OCI-LY7 (cell line): ENCODE measurements around the gene TRHDE. TPM values are rescaled to one million over a fixed set of nuclear protein-coding genes. Genes with fewer than 3 reads are reported as not detected.

ENCODE experiments used
- BruUV-seq: library from RNA; stranded (reverse); fragments of 400-500 nt; replicated peaks from 2 replicates; lab custom pipeline; 2021; lab: Mats Ljungman, UMichigan
- CTCF ChIA-PET: fragments of 300-600 bp; sonication (Branson Sonifier 250); formaldehyde crosslinking; loops from one replicate; lab custom pipeline; 2022; ENCODE audit warnings: antibody characterized with exemption; ENCODE audit not compliant: unreplicated experiment; lab: Charles Lee
- POLR2A ChIA-PET: fragments of 300-600 bp; sonication (Branson Sonifier 250); formaldehyde crosslinking; loops from one replicate; lab custom pipeline; 2022; ENCODE audit warnings: antibody characterized with exemption; lab: Charles Lee
- DNase-seq: peaks from one replicate; pipeline ENCODE4 v3.0.0-alpha.2; 2015; ENCODE audit warnings: low spot score
- H2AFZ ChIP-seq: fragments of 200-600 bp; sonication (generic), shearing (Covaris generic); 2 replicates; pipeline ENCODE4 v1.6.1; 2014; ENCODE audit warnings: mild to moderate bottlenecking, antibody characterized with exemption, low read length, moderate library complexity
- H3K27ac ChIP-seq: fragments of 200-600 bp; sonication (generic); 2 replicates; pipeline ENCODE4 v1.5.1; 2014; ENCODE audit warnings: mixed run types, low read depth, mild to moderate bottlenecking, moderate library complexity, low read length, inconsistent platforms; ENCODE audit not compliant: poor library complexity, severe bottlenecking
- H3K36me3 ChIP-seq: fragments of 200-600 bp; sonication (generic); 2 replicates; pipeline ENCODE4 v1.6.1; 2014; ENCODE audit warnings: mild to moderate bottlenecking, antibody characterized with exemption, low read length, moderate library complexity, mixed read lengths; ENCODE audit not compliant: insufficient read depth
- H3K4me1 ChIP-seq: fragments of 200-600 bp; sonication (generic); 2 replicates; pipeline ENCODE4 v1.5.1; 2014; ENCODE audit warnings: mild to moderate bottlenecking, low read length; ENCODE audit not compliant: insufficient read depth, poor library complexity, severe bottlenecking
- H3K4me2 ChIP-seq: fragments of 200-600 bp; sonication (generic); 2 replicates; pipeline ENCODE4 v1.6.1; 2014; ENCODE audit warnings: mild to moderate bottlenecking, low read length
- H3K4me3 ChIP-seq: fragments of 200-600 bp; sonication (generic); 2 replicates; pipeline ENCODE4 v1.5.1; 2014; ENCODE audit warnings: mild to moderate bottlenecking, low read depth, low read length; ENCODE audit not compliant: poor library complexity, severe bottlenecking
- H3K79me2 ChIP-seq: fragments of 200-600 bp; sonication (generic); 2 replicates; pipeline ENCODE4 v1.6.1; 2016; ENCODE audit warnings: low read depth, mild to moderate bottlenecking, low read length, moderate library complexity, mixed read lengths; ENCODE audit not compliant: insufficient read depth
- H3K9me2 ChIP-seq: fragments of 200-600 bp; sonication (generic); 2 replicates; pipeline ENCODE4 v1.6.1; 2016; ENCODE audit warnings: mild to moderate bottlenecking, low read length, mixed read lengths; ENCODE audit not compliant: insufficient read depth
- H3K9me3 ChIP-seq: fragments of 200-600 bp; sonication (generic); 2 replicates; pipeline ENCODE4 v1.6.1; 2014; ENCODE audit warnings: mild to moderate bottlenecking, mixed run types, low read length, mixed read lengths
- H4K20me1 ChIP-seq: fragments of 200-600 bp; sonication (generic); 2 replicates; pipeline ENCODE4 v1.6.1; 2014; ENCODE audit warnings: mild to moderate bottlenecking, antibody characterized with exemption, low read length, moderate library complexity, mixed read lengths; ENCODE audit not compliant: insufficient read depth
- EZH2phosphoT487 ChIP-seq: fragments of 200-600 bp; sonication (generic); IDR thresholded peaks from 2 replicates; pipeline ENCODE4 v1.6.1; 2018; ENCODE audit warnings: low read depth, borderline replicate concordance, mild to moderate bottlenecking, mixed run types, antibody characterized with exemption, low read length, moderate library complexity, mixed read lengths
- intact Hi-C: fragments of 100-400 bp; cut with micrococcal nuclease; formaldehyde crosslinking; loops from one replicate; pipeline ENCODE4 v1.10.0; 2022; ENCODE audit not compliant: unreplicated experiment
- total RNA-seq, 2 experiments: library from RNA; depleted of rRNA in 1 of 2; stranded (reverse); fragments of >200 nt in 1 of 2; shearing (Covaris generic) in 1 of 2; gene quantifications; 2 replicates each; pipeline ENCODE4 v1.2.3, GENCODE V29; 2014 to 2022
- TF ChIP-seq, protein P1 (sequence below): fragments of 200-600 bp; sonication (generic); conservative IDR thresholded peaks from 2 replicates; pipeline ENCODE4 v1.5.1; 2014; ENCODE audit warnings: mild to moderate bottlenecking, antibody characterized with exemption, low read length, moderate library complexity, mixed read lengths

The TRHDE gene
- total RNA-seq, 2 experiments from 2014 or later = not detected

DNA sequence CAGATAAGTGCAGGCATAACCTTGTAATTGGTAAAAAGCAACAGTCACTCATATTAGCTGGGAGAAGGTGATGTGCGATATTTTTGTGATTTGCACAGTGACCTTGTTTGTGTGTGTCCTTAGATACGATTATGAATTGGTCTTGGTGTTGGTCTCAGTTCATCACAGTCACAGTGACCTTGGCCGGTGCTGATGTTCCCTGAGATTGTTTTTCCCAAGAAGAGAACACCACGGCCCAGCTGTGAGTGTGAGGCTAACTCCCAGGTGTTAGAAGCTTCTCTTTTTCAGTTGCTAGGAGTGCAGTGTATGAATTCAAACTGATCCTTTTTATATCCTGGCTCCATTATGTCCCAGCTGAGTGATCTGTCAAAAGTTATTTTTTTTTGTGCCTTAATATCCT is 46.2 kb downstream of the TRHDE start:
- no TSS peak for BruUV-seq
- ChIA-PET POLR2A (no interaction called here), CTCF (no interaction called here)

DNA sequence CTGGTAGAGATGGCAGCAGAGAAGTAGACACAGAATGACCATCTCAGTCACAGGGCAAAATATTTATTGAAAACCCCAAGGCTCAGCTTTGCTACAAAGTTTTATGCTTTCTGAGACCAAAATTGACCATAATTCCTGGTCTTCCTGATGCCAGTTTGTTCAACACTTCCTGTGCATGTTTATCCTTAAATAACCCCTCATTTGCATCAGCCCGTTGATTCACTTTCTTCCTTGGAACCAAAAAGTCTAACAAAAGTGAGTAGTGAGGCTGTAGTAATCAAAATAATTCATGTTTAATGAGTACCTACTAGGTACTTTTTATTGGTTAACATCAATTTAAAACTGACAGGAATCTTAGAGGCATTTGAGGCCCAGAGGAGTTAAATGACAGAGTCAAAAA is 51.7 kb downstream of the TRHDE start:
- Histone ChIP-seq H3K4me1 (no peaks in the 10 kb centered on the region), H2AFZ (no peak overlapping the region), H3K27ac (no peak overlapping the region), H3K4me2 (no peak overlapping the region), H4K20me1 (no peaks in the 10 kb centered on the region), H3K79me2 (no peaks in the 10 kb centered on the region), H3K9me3 (no peaks in the 10 kb centered on the region), H3K9me2 (no peaks in the 10 kb centered on the region), H3K4me3 (no peak overlapping the region), H3K36me3 (no peaks in the 10 kb centered on the region)
- no peak for DNase-seq
- ChIA-PET CTCF (no interaction called here), POLR2A (no interaction called here)
- no TSS peak for BruUV-seq
- no peak for TF ChIP-seq EZH2phosphoT487
- TF ChIP-seq, protein P1, sequence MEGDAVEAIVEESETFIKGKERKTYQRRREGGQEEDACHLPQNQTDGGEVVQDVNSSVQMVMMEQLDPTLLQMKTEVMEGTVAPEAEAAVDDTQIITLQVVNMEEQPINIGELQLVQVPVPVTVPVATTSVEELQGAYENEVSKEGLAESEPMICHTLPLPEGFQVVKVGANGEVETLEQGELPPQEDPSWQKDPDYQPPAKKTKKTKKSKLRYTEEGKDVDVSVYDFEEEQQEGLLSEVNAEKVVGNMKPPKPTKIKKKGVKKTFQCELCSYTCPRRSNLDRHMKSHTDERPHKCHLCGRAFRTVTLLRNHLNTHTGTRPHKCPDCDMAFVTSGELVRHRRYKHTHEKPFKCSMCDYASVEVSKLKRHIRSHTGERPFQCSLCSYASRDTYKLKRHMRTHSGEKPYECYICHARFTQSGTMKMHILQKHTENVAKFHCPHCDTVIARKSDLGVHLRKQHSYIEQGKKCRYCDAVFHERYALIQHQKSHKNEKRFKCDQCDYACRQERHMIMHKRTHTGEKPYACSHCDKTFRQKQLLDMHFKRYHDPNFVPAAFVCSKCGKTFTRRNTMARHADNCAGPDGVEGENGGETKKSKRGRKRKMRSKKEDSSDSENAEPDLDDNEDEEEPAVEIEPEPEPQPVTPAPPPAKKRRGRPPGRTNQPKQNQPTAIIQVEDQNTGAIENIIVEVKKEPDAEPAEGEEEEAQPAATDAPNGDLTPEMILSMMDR = no peak
- intact Hi-C loops = no loop called here

More for the DNA sequence above, 46.2 kb downstream of the TRHDE start:
- TF ChIP-seq, protein P1 = no peak
- no peak for TF ChIP-seq EZH2phosphoT487
- no peaks in the 10 kb centered on the region for H3K36me3 ChIP-seq
- no peaks in the 10 kb centered on the region for H3K9me2 ChIP-seq
- no peaks in the 10 kb centered on the region for H3K9me3 ChIP-seq
- H3K4me1 ChIP-seq = no peaks in the 10 kb centered on the region
- H3K27ac ChIP-seq = no peak overlapping the region
- intact Hi-C loops = no loop called here
- H3K4me2 ChIP-seq = no peak overlapping the region
- no peak overlapping the region for H3K4me3 ChIP-seq
- no peak overlapping the region for H2AFZ ChIP-seq
- no peak for DNase-seq
- no peaks in the 10 kb centered on the region for H3K79me2 ChIP-seq
- H4K20me1 ChIP-seq = no peaks in the 10 kb centered on the region

DNA sequence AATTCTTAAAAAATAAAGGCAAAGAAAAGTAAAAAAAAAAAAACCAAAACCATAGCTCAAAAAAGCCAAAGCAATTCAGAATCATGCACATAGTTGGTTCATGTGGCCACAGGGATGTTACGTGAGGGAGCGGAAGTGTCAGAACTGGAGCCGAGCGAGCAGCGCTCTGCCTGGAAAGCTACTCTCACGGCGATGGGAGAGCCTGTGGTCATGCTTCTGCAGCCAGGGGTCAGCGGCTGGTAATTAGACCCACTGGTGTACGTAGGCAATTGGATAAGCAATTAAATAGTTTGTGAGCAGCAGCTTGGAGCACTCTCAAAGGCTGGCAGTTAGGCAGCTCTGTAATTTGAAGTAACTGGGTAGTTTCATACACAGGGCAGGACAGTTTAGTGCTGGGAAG is 58.1 kb downstream of the TRHDE start:
- H3K9me2 ChIP-seq = no peaks in the 10 kb centered on the region
- H3K27ac ChIP-seq = no peak overlapping the region
- ChIA-PET POLR2A (interaction anchor here (0.6 to 1.3 kb wide), 6 partner anchors 10 to 1958 kb away, joined by 3 to 4 read pairs (median 4); no protein-coding TSS in a partner anchor), CTCF (no interaction called here)
- H3K4me2 ChIP-seq = no peak overlapping the region
- intact Hi-C loops = no loop called here
- no peaks in the 10 kb centered on the region for H3K36me3 ChIP-seq
- H3K79me2 ChIP-seq = no peaks in the 10 kb centered on the region
- no TSS peak for BruUV-seq
- H3K9me3 ChIP-seq = no peaks in the 10 kb centered on the region
- no peak for TF ChIP-seq EZH2phosphoT487
- TF ChIP-seq, protein P1 = no peak
- no peak for DNase-seq
- no peak overlapping the region for H2AFZ ChIP-seq
- no peaks in the 10 kb centered on the region for H4K20me1 ChIP-seq
- no peak overlapping the region for H3K4me3 ChIP-seq
- no peaks in the 10 kb centered on the region for H3K4me1 ChIP-seq
